Neural cell (in vitro differentiated cells): ENCODE measurements around the gene CUX1.

Experiments
- EZH2 ChIP-seq: fragments of 200-600, 300-800 bp; shearing (Covaris generic), sonication (generic); IDR thresholded peaks from 2 replicates; pipeline ENCODE4 v1.6.1; 2014; ENCODE audit warnings: antibody characterized with exemption, low read length, borderline replicate concordance, mild to moderate bottlenecking; ENCODE audit not compliant: insufficient read depth, poor library complexity, severe bottlenecking
- POLR2AphosphoS5 ChIP-seq: IDR thresholded peaks from 2 replicates; pipeline ENCODE4 v1.6.1; 2012
- RAD21 ChIP-seq: fragments of 450-650 bp; conservative IDR thresholded peaks from 2 replicates; pipeline ENCODE4 v1.6.1; 2014; ENCODE audit warnings: antibody characterized with exemption, mild to moderate bottlenecking, moderate library complexity
- REST ChIP-seq: IDR thresholded peaks from 2 replicates; pipeline ENCODE4 v1.6.1; 2012; ENCODE audit warnings: borderline replicate concordance
- SMC3 ChIP-seq: fragments of 450-650 bp; conservative IDR thresholded peaks from 2 replicates; pipeline ENCODE4 v1.6.1; 2014; ENCODE audit warnings: antibody characterized with exemption, mild to moderate bottlenecking, moderate library complexity; ENCODE audit not compliant: poor library complexity
- TAF1 ChIP-seq: IDR thresholded peaks from 2 replicates; pipeline ENCODE4 v1.6.1; 2012; ENCODE audit warnings: low read depth
- TF ChIP-seq, protein P1 (sequence below): fragments of 450-650 bp; IDR thresholded peaks from 2 replicates; pipeline ENCODE4 v1.5.1; 2014; ENCODE audit warnings: antibody characterized with exemption, mild to moderate bottlenecking, moderate library complexity; ENCODE audit not compliant: poor library complexity, severe bottlenecking

DNA sequence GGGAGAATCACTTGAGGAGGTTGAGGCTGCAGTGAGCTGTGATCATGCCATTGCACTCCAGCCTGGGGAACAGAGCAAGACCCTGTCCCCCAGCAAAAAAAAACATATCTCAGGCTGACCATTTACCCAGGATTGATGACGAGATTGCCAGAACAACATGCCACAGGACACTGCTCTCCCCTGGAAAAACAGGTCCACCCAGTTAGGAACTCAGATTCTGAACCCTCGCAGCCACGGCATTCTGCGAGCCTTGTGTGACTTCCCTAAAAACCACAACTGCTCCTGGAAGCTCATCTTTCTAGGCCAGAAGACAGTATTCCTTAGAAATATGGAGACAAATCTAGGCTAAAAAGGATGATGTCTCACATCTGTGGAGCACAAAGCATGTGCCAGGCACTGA, 427.2 kb downstream of the CUX1 start:
- no peak for TF ChIP-seq EZH2
- TF ChIP-seq, protein P1, sequence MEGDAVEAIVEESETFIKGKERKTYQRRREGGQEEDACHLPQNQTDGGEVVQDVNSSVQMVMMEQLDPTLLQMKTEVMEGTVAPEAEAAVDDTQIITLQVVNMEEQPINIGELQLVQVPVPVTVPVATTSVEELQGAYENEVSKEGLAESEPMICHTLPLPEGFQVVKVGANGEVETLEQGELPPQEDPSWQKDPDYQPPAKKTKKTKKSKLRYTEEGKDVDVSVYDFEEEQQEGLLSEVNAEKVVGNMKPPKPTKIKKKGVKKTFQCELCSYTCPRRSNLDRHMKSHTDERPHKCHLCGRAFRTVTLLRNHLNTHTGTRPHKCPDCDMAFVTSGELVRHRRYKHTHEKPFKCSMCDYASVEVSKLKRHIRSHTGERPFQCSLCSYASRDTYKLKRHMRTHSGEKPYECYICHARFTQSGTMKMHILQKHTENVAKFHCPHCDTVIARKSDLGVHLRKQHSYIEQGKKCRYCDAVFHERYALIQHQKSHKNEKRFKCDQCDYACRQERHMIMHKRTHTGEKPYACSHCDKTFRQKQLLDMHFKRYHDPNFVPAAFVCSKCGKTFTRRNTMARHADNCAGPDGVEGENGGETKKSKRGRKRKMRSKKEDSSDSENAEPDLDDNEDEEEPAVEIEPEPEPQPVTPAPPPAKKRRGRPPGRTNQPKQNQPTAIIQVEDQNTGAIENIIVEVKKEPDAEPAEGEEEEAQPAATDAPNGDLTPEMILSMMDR = no peak
- no peak for TF ChIP-seq TAF1
- no peak for TF ChIP-seq REST
- TF ChIP-seq RAD21 = no peak
- TF ChIP-seq POLR2AphosphoS5 = no peak
- TF ChIP-seq SMC3 = no peak
